ENCODE measurements around the gene EPN1. TPM values are rescaled to one million over a fixed set of nuclear protein-coding genes. Genes with fewer than 3 reads are reported as not detected.

Gene EPN1
- total and polyA plus RNA-seq, 2 of the 8 experiments (the other 6 are each of a cell fraction or from before 2014, with no cell fraction given) = 49.6 to 200 TPM

DNA sequence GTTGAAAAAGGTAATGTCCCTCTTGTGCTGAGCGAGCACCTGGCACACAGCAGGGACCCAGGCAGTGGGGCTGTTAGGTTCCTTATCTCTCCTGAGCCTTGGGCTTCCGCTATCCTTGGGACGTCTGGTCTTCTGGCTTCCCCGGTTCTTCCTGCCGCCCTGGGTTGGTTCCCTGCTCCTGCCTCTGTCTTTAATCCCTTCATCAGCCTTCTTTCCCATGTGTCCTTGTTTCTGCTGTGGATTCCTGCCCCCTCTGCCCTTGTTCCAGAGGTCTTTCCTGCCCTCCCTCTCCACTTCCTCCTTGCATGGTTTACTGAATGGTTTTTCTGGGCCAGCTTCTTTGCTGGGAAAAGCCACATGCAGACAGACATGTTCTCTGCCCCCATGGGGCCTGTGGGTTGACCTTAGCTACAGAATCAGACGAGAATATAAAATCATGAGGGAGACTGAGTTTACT lies 2.6 kb downstream of the EPN1 start:
- no peak overlapping the region for H3K56ac ChIP-seq (replicated peaks; ENCODE audit: insufficient read length, low read depth, low read length)
- H3K14ac ChIP-seq (ENCODE audit: insufficient read length) = no peak overlapping the region
- no peak overlapping the region for H4K5ac ChIP-seq (ENCODE audit: insufficient read length, low read depth, low read length)
- H2AFZ ChIP-seq (ENCODE audit: low read length) = no peak overlapping the region
- no peak overlapping the region for H2BK15ac ChIP-seq (ENCODE audit: low read length)
- H3K18ac ChIP-seq (ENCODE audit: extremely low read depth, low read length) = no peak overlapping the region
- FAIRE-seq = no peak
- no peak overlapping the region for H2BK12ac ChIP-seq (ENCODE audit: low read depth, low read length)
- peaks cover 7 to 24% (median 20%) of the 10 kb centered on the region in 4 experiments; a peak in 7 of 8 replicates for H3K36me3 ChIP-seq (ENCODE audit: control insufficient read depth in 2 of 4, insufficient read depth in 4 of 4, low read length in 3 of 4)
- peaks cover 5% of the 10 kb centered on the region; the same call in 1 of the 2 replicates for H3K23me2 ChIP-seq (ENCODE audit: low read depth, low read length)
- POLR2A ChIA-PET (ENCODE audit: partially characterized antibody) = interaction anchor here (1.8 kb wide), 1 partner anchor 10 kb away, joined by 4 read pairs; no protein-coding TSS in a partner anchor
- H2BK5ac ChIP-seq (ENCODE audit: low read depth, low read length) = no peak overlapping the region
- peaks cover 21 to 68% of the 10 kb centered on the region in 2 experiments for H3K79me2 ChIP-seq (ENCODE audit: control insufficient read depth in 1 of 2, insufficient read depth in 2 of 2, low read length in 2 of 2)
- CTCF ChIA-PET (ENCODE audit: partially characterized antibody) = no interaction called here
- H3K4me3 ChIP-seq (ENCODE audit: extremely low read depth in 1 of 4, insufficient read depth in 2 of 4, low read depth in 3 of 4, low read length in 4 of 4) = no peak overlapping the region
- no peak overlapping the region for H4K91ac ChIP-seq (replicated peaks; ENCODE audit: insufficient read length, low read length)
- H3K27me3 ChIP-seq (replicated peaks in 1 of 4; ENCODE audit: control insufficient read depth in 3 of 4, extremely low read depth in 1 of 4, insufficient read depth in 3 of 4, low read length in 3 of 4) = no peaks in the 10 kb centered on the region
- peaks cover 0 to 6% (median 3%) of the 10 kb centered on the region in 4 experiments; a peak in 3 of 7 replicates for H3K4me1 ChIP-seq (replicated peaks in 1 of 4; ENCODE audit: control insufficient read depth in 3 of 4, insufficient read depth in 4 of 4, low read length in 3 of 4)
- H4K8ac ChIP-seq (ENCODE audit: extremely low read depth, insufficient read depth, low read length) = no peak overlapping the region
- no peak overlapping the region for H2AK5ac ChIP-seq (ENCODE audit: low read depth, low read length)
- no peak overlapping the region for H3K27ac ChIP-seq (ENCODE audit: low read depth, low read length)
- no peak overlapping the region for H2BK120ac ChIP-seq (replicated peaks; ENCODE audit: low read depth, low read length)
- no peaks in the 10 kb centered on the region for H3K9me3 ChIP-seq (ENCODE audit: insufficient read depth in 2 of 2, low read depth in 1 of 2, low read length in 1 of 2)
- TF ChIP-seq RBBP5 (IDR thresholded peaks at IDR 0.05; ENCODE audit: borderline replicate concordance, low read depth, low read length) (no peak), ATF2 (IDR thresholded peaks at IDR 0.05; ENCODE audit: low read length) (no peak), SUZ12 (IDR thresholded peaks at IDR 0.05; ENCODE audit: low read length) (no peak), POLR2A (IDR thresholded peaks at IDR 0.05; ENCODE audit: control extremely low read depth in 1 of 2, low read depth in 2 of 2, low read length in 2 of 2) (0 out of 3 replicates have a peak, but pooled peaks of 1 of the 2 experiments have one; percentile 3), SRF (IDR thresholded peaks at IDR 0.05; ENCODE audit: low read depth, low read length) (no peak), KDM4A (IDR thresholded peaks at IDR 0.05; ENCODE audit: low read depth, low read length, severe bottlenecking) (no peak), TCF12 (IDR thresholded peaks at IDR 0.05; ENCODE audit: low read depth, low read length) (no peak), NRF1 (IDR thresholded peaks at IDR 0.05; ENCODE audit: low read depth, low read length) (no peak)
- TF ChIP-seq, protein P1, sequence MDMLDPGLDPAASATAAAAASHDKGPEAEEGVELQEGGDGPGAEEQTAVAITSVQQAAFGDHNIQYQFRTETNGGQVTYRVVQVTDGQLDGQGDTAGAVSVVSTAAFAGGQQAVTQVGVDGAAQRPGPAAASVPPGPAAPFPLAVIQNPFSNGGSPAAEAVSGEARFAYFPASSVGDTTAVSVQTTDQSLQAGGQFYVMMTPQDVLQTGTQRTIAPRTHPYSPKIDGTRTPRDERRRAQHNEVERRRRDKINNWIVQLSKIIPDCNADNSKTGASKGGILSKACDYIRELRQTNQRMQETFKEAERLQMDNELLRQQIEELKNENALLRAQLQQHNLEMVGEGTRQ (IDR thresholded peaks at IDR 0.05; ENCODE audit: low read length) = no peak
- H3K4ac ChIP-seq (replicated peaks; ENCODE audit: insufficient read length, low read depth, low read length) = no peak overlapping the region
- no peak for DNase-seq (ENCODE audit: low read depth in 1 of 2, low spot score in 2 of 2)
- H3K79me1 ChIP-seq (ENCODE audit: low read depth, low read length) = peaks cover 23% of the 10 kb centered on the region
- peaks cover 11 to 29% of the 10 kb centered on the region in 2 experiments for H4K20me1 ChIP-seq (replicated peaks in 1 of 2; ENCODE audit: control insufficient read depth in 1 of 2, insufficient read depth in 2 of 2, low read length in 2 of 2)
- H3K23ac ChIP-seq (ENCODE audit: insufficient read length) = no peak overlapping the region
- H3K4me2 ChIP-seq (ENCODE audit: insufficient read depth in 1 of 2, low read depth in 2 of 2, low read length in 2 of 2) = no peak overlapping the region; a peak in 1 of 4 replicates
- WGBS, 2 experiments (ENCODE audit: extremely low coverage in 1 of 2, insufficient coverage in 1 of 2, insufficient read length in 1 of 2, insufficient replicate concordance in 2 of 2, low coverage in 1 of 2, low lambda C conversion rate in 2 of 2, missing lambda C conversion rate in 1 of 2) = 94% methylated on average over 6 of the region's 6 CpGs; no CpG with 5 or more reads in 1 of the 2 experiments
- H3K9ac ChIP-seq (replicated peaks in 1 of 4; ENCODE audit: extremely low read depth in 1 of 4, low read depth in 3 of 4, low read length in 3 of 4) = no peak overlapping the region
- H2BK20ac ChIP-seq (ENCODE audit: low read length) = no peak overlapping the region

Data from H1 (cell line).